Panc1 (cell line): ENCODE data around the gene HDGFL2.

ENCODE experiments used
- POLR2AphosphoS5 ChIP-seq: IDR thresholded peaks from 2 replicates; pipeline ENCODE4 v1.6.1; 2012; ENCODE audit warnings: mild to moderate bottlenecking, low read depth, low read length, moderate library complexity
- TF ChIP-seq, protein P1 (sequence below): fragments of 450-650 bp; IDR thresholded peaks from 2 replicates; pipeline ENCODE4 v1.5.1; 2017; ENCODE audit warnings: mild to moderate bottlenecking
- TF ChIP-seq, protein P2 (sequence below), 2 experiments: IDR thresholded peaks; 2 replicates each; pipeline ENCODE4 v1.6.1; 2011 to 2012; ENCODE audit warnings: low read depth in 2 of 2, control low read depth in 1 of 2, low read length in 1 of 2, mild to moderate bottlenecking in 1 of 2, moderate library complexity in 1 of 2; ENCODE audit not compliant: insufficient read depth in 1 of 2

DNA sequence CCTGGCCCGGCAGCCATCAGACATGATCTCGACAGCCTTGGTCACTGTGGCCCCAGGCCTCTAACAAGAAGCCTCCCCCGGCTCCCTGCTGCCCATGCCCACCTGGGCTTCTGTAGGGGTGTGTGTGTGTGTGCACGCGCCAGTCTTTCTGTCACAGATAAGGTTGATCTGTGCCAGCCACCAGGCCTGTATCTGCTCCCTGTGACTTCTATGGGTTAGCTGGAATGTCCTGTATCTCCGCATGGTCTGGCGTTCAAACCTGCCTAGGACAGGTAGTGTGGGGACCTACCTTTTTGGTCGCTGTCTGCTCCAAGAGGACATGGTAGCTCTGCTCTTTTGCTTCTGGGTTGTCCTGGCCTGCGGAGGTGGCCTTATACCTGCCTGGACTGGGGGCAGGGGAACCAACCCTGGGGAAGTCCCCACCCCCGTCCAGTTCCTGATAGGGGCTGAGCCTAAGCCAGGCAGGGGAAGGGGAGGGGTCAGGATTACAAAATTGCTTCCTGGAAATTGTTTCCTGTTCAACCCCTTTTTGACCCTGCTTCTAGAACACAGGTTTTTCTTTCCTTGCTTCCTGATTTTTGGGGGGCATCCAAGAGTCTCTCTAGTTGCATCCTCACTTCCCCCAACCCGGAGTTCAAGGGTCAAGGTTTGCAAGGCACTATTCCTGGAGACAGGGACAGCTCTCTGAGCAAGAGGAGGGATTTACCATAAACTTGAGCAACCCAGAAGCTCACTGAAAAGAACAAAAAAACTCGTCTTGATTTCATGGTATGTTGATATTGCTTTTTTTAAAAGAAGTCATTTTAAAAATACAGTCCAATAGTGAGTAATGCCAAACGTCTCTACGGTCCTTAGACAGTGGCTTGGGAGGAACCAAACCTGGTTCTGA is 67.8 kb downstream of the HDGFL2 start, which contains the start of gene LRG1:
- TF ChIP-seq, protein P1, sequence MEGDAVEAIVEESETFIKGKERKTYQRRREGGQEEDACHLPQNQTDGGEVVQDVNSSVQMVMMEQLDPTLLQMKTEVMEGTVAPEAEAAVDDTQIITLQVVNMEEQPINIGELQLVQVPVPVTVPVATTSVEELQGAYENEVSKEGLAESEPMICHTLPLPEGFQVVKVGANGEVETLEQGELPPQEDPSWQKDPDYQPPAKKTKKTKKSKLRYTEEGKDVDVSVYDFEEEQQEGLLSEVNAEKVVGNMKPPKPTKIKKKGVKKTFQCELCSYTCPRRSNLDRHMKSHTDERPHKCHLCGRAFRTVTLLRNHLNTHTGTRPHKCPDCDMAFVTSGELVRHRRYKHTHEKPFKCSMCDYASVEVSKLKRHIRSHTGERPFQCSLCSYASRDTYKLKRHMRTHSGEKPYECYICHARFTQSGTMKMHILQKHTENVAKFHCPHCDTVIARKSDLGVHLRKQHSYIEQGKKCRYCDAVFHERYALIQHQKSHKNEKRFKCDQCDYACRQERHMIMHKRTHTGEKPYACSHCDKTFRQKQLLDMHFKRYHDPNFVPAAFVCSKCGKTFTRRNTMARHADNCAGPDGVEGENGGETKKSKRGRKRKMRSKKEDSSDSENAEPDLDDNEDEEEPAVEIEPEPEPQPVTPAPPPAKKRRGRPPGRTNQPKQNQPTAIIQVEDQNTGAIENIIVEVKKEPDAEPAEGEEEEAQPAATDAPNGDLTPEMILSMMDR, result no peak
- no peak for TF ChIP-seq POLR2AphosphoS5
- TF ChIP-seq, protein P2, sequence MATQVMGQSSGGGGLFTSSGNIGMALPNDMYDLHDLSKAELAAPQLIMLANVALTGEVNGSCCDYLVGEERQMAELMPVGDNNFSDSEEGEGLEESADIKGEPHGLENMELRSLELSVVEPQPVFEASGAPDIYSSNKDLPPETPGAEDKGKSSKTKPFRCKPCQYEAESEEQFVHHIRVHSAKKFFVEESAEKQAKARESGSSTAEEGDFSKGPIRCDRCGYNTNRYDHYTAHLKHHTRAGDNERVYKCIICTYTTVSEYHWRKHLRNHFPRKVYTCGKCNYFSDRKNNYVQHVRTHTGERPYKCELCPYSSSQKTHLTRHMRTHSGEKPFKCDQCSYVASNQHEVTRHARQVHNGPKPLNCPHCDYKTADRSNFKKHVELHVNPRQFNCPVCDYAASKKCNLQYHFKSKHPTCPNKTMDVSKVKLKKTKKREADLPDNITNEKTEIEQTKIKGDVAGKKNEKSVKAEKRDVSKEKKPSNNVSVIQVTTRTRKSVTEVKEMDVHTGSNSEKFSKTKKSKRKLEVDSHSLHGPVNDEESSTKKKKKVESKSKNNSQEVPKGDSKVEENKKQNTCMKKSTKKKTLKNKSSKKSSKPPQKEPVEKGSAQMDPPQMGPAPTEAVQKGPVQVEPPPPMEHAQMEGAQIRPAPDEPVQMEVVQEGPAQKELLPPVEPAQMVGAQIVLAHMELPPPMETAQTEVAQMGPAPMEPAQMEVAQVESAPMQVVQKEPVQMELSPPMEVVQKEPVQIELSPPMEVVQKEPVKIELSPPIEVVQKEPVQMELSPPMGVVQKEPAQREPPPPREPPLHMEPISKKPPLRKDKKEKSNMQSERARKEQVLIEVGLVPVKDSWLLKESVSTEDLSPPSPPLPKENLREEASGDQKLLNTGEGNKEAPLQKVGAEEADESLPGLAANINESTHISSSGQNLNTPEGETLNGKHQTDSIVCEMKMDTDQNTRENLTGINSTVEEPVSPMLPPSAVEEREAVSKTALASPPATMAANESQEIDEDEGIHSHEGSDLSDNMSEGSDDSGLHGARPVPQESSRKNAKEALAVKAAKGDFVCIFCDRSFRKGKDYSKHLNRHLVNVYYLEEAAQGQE (IDR thresholded peaks at IDR 0.05; ENCODE audit: insufficient read depth in 1 of 2, low read depth in 2 of 2, low read length in 1 of 2), result no peak
